H1 (cell line): Measurements from ENCODE around the gene TRIM14. TPM values are rescaled to one million over a fixed set of nuclear protein-coding genes. Genes with fewer than 3 reads are reported as not detected.

Experiments
- CTCF ChIA-PET: fragments of 300-600 bp; sonication (Branson Sonifier 250); formaldehyde crosslinking; loops from one replicate; lab custom pipeline; 2021; ENCODE audit not compliant: partially characterized antibody; lab: Charles Lee
- POLR2A ChIA-PET: fragments of 300-600 bp; sonication (Branson Sonifier 250); formaldehyde crosslinking; loops from one replicate; lab custom pipeline; 2021; ENCODE audit warnings: inconsistent platforms; ENCODE audit not compliant: partially characterized antibody; lab: Charles Lee
- DNase-seq, 2 experiments: peaks; one replicate each; pipeline versions ENCODE4 v3.0.0 to v3.0.0-alpha.2; 2010 to 2022; ENCODE audit warnings: low spot score in 2 of 2, low read depth in 1 of 2, mixed read lengths in 1 of 2
- FAIRE-seq: peaks from 2 replicates; lab custom pipeline; 2011; peaks lifted over from hg19 to GRCh38; lab: Jason Lieb, UNC
- H2AFZ ChIP-seq: 2 replicates; pipeline ENCODE4 v1.8.1; 2012; ENCODE audit warnings: low read length, inconsistent platforms
- H2AK5ac ChIP-seq: 2 replicates; pipeline ENCODE4 v1.6.1; 2013; ENCODE audit warnings: low read depth, low read length
- H2BK120ac ChIP-seq: replicated peaks from 2 replicates; pipeline ENCODE3; 2013; ENCODE audit warnings: low read depth, low read length, inconsistent platforms
- H2BK12ac ChIP-seq: 2 replicates; pipeline ENCODE4 v1.6.1; 2013; ENCODE audit warnings: low read depth, low read length
- H2BK15ac ChIP-seq: 2 replicates; pipeline ENCODE4 v1.6.1; 2013; ENCODE audit warnings: low read length
- H2BK20ac ChIP-seq: 2 replicates; pipeline ENCODE4 v1.6.1; 2013; ENCODE audit warnings: low read length
- H2BK5ac ChIP-seq: 2 replicates; pipeline ENCODE4 v1.6.1; 2013; ENCODE audit warnings: low read depth, low read length
- H3K14ac ChIP-seq: 2 replicates; pipeline ENCODE4 v1.6.1; 2013; ENCODE audit warnings: inconsistent platforms; ENCODE audit not compliant: insufficient read length
- H3K18ac ChIP-seq: 2 replicates; pipeline ENCODE4 v1.6.1; 2013; ENCODE audit warnings: low read length; ENCODE audit errors: extremely low read depth
- H3K23ac ChIP-seq: 2 replicates; pipeline ENCODE4 v1.6.1; 2013; ENCODE audit warnings: inconsistent platforms; ENCODE audit not compliant: insufficient read length
- H3K23me2 ChIP-seq: 2 replicates; pipeline ENCODE4 v1.6.1; 2013; ENCODE audit warnings: low read depth, low read length
- H3K27ac ChIP-seq: 2 replicates; pipeline ENCODE4 v1.6.1; 2011; ENCODE audit warnings: low read depth, low read length, inconsistent platforms
- H3K27me3 ChIP-seq, 4 experiments: replicated peaks in 1 of 4; 1 replicate in 1 of 4; 2 replicates in 3 of 4; pipeline versions ENCODE4 v1.6.1 to v1.8.1; 2011 to 2013; ENCODE audit warnings: low read length in 3 of 4, mild to moderate bottlenecking in 3 of 4, inconsistent platforms in 2 of 4, mixed read lengths in 2 of 4, moderate library complexity in 1 of 4; ENCODE audit not compliant: control insufficient read depth in 3 of 4, insufficient read depth in 3 of 4; ENCODE audit errors: extremely low read depth in 1 of 4
- H3K36me3 ChIP-seq, 4 experiments: 2 replicates each; pipeline versions ENCODE4 v1.6.1 to v1.8.1; 2011 to 2013; ENCODE audit warnings: mild to moderate bottlenecking in 4 of 4, low read length in 3 of 4, moderate library complexity in 2 of 4, control low read depth in 1 of 4, inconsistent platforms in 1 of 4; ENCODE audit not compliant: insufficient read depth in 4 of 4, control insufficient read depth in 2 of 4
- H3K4ac ChIP-seq: replicated peaks from 2 replicates; pipeline ENCODE3; 2013; ENCODE audit warnings: low read length, low read depth, mixed read lengths, inconsistent platforms; ENCODE audit not compliant: insufficient read length
- H3K4me1 ChIP-seq, 4 experiments: replicated peaks in 1 of 4; 1 replicate in 1 of 4; 2 replicates in 3 of 4; pipeline versions ENCODE4 v1.6.1 to v1.8.1; 2011 to 2013; ENCODE audit warnings: low read length in 3 of 4, inconsistent platforms in 2 of 4, mixed read lengths in 1 of 4; ENCODE audit not compliant: insufficient read depth in 4 of 4, control insufficient read depth in 3 of 4
- H3K4me2 ChIP-seq, 2 experiments: 2 replicates each; pipeline versions ENCODE4 v1.6.1 to v1.8.1; 2011 to 2013; ENCODE audit warnings: low read depth in 2 of 2, low read length in 2 of 2, control low read depth in 1 of 2, inconsistent platforms in 1 of 2, mild to moderate bottlenecking in 1 of 2; ENCODE audit not compliant: insufficient read depth in 1 of 2
- H3K4me3 ChIP-seq, 4 experiments: fragments of 200-600, 300-600 bp in 1 of 4; sonication (generic), shearing (Covaris generic), sonication (Bioruptor Twin) in 1 of 4; 2 replicates each; pipeline versions ENCODE4 v1.5.1 to v1.8.1; 2011 to 2016; ENCODE audit warnings: low read length in 4 of 4, low read depth in 3 of 4, control low read depth in 2 of 4, inconsistent platforms in 2 of 4, mild to moderate bottlenecking in 2 of 4, mixed read lengths in 1 of 4, moderate library complexity in 1 of 4; ENCODE audit not compliant: insufficient read depth in 2 of 4; ENCODE audit errors: extremely low read depth in 1 of 4
- H3K56ac ChIP-seq: replicated peaks from 2 replicates; pipeline ENCODE3; 2013; ENCODE audit warnings: low read depth, mild to moderate bottlenecking, mixed read lengths, low read length, inconsistent platforms; ENCODE audit not compliant: insufficient read length
- H3K79me1 ChIP-seq: 2 replicates; pipeline ENCODE4 v1.6.1; 2013; ENCODE audit warnings: low read depth, low read length, control low read depth
- H3K79me2 ChIP-seq, 2 experiments: 2 replicates each; pipeline versions ENCODE4 v1.6.1 to v1.8.1; 2012 to 2013; ENCODE audit warnings: low read length in 2 of 2, mild to moderate bottlenecking in 2 of 2, inconsistent platforms in 1 of 2; ENCODE audit not compliant: insufficient read depth in 2 of 2, control insufficient read depth in 1 of 2
- H3K9ac ChIP-seq, 4 experiments: replicated peaks in 1 of 4; 1 replicate in 1 of 4; 2 replicates in 3 of 4; pipeline versions ENCODE4 v1.6.1 to v1.8.1; 2011 to 2013; ENCODE audit warnings: low read depth in 3 of 4, low read length in 3 of 4, control low read depth in 2 of 4, mild to moderate bottlenecking in 2 of 4, moderate library complexity in 2 of 4, inconsistent platforms in 1 of 4; ENCODE audit errors: extremely low read depth in 1 of 4
- H3K9me3 ChIP-seq, 2 experiments: 2 replicates each; pipeline versions ENCODE4 v1.6.1 to v1.8.1; 2012 to 2013; ENCODE audit warnings: mild to moderate bottlenecking in 2 of 2, moderate library complexity in 2 of 2, control low read depth in 1 of 2, inconsistent platforms in 1 of 2, low read depth in 1 of 2, low read length in 1 of 2, mixed read lengths in 1 of 2; ENCODE audit not compliant: insufficient read depth in 2 of 2
- H4K20me1 ChIP-seq, 2 experiments: replicated peaks in 1 of 2; 2 replicates each; pipeline versions ENCODE3 to v1.8.1; 2011 to 2013; ENCODE audit warnings: inconsistent platforms in 2 of 2, low read length in 2 of 2, mild to moderate bottlenecking in 1 of 2; ENCODE audit not compliant: insufficient read depth in 2 of 2, control insufficient read depth in 1 of 2
- H4K5ac ChIP-seq: 2 replicates; pipeline ENCODE4 v1.6.1; 2013; ENCODE audit warnings: low read length, low read depth, mixed read lengths, inconsistent platforms; ENCODE audit not compliant: insufficient read length
- H4K8ac ChIP-seq: 2 replicates; pipeline ENCODE4 v1.8.0; 2013; ENCODE audit warnings: mild to moderate bottlenecking, moderate library complexity, low read length, inconsistent platforms; ENCODE audit not compliant: insufficient read depth; ENCODE audit errors: extremely low read depth
- H4K91ac ChIP-seq: replicated peaks from 2 replicates; pipeline ENCODE3; 2013; ENCODE audit warnings: low read length, mixed read lengths, inconsistent platforms; ENCODE audit not compliant: insufficient read length
- EGR1 ChIP-seq: IDR thresholded peaks from 2 replicates; pipeline ENCODE4 v1.6.1; 2011; ENCODE audit warnings: low read depth, low read length, borderline replicate concordance
- EP300 ChIP-seq, 2 experiments: IDR thresholded peaks; 1 replicate in 1 of 2; 2 replicates in 1 of 2; pipeline ENCODE4 v1.6.1; 2011 to 2012; ENCODE audit warnings: low read depth in 2 of 2, low read length in 2 of 2, mild to moderate bottlenecking in 2 of 2, borderline replicate concordance in 1 of 2, inconsistent platforms in 1 of 2, moderate library complexity in 1 of 2
- EZH2 ChIP-seq: fragments of 200-600 bp; sonication (generic); IDR thresholded peaks from 2 replicates; pipeline ENCODE4 v1.7.1; 2012; ENCODE audit warnings: low read depth, mild to moderate bottlenecking, moderate library complexity, low read length, inconsistent platforms; ENCODE audit not compliant: severe bottlenecking
- KDM1A ChIP-seq: fragments of 200-600, 300-600 bp; sonication (generic); IDR thresholded peaks from 2 replicates; pipeline ENCODE4 v1.7.1; 2016; ENCODE audit warnings: mild to moderate bottlenecking, low read length, borderline replicate concordance
- PHF8 ChIP-seq: fragments of 200-600 bp; sonication (generic); conservative IDR thresholded peaks from 2 replicates; pipeline ENCODE4 v1.7.1; 2012; ENCODE audit warnings: low read depth, mild to moderate bottlenecking, inconsistent platforms, low read length, moderate library complexity
- RAD21 ChIP-seq, 2 experiments: IDR thresholded peaks in 1 of 2; conservative IDR thresholded peaks in 1 of 2; 2 replicates each; pipeline ENCODE4 v1.6.1; 2011; ENCODE audit warnings: low read depth in 2 of 2, low read length in 2 of 2, improper control_type of control experiment in 1 of 2, inconsistent platforms in 1 of 2, mild to moderate bottlenecking in 1 of 2, moderate library complexity in 1 of 2
- RNF2 ChIP-seq: fragments of 200-900, 300-1000 bp; sonication (generic); IDR thresholded peaks from 2 replicates; pipeline ENCODE4 v1.7.1; 2016; ENCODE audit warnings: borderline replicate concordance, low read depth, mild to moderate bottlenecking, antibody characterized with exemption, low read length; ENCODE audit not compliant: poor library complexity, severe bottlenecking; ENCODE audit errors: missing control alignments
- SAP30 ChIP-seq: fragments of 300-600 bp; sonication (generic); IDR thresholded peaks from 2 replicates; pipeline ENCODE4 v1.7.1; 2012; ENCODE audit warnings: low read length, moderate library complexity, mild to moderate bottlenecking, inconsistent platforms; ENCODE audit not compliant: insufficient read depth, insufficient replicate concordance
- SUZ12 ChIP-seq: fragments of 200-600 bp; sonication (generic); IDR thresholded peaks from 2 replicates; pipeline ENCODE4 v1.6.1; 2012; ENCODE audit warnings: mild to moderate bottlenecking, inconsistent platforms, low read length, moderate library complexity, mixed read lengths
- TAF1 ChIP-seq: IDR thresholded peaks from 2 replicates; pipeline ENCODE4 v1.6.1; 2011; ENCODE audit warnings: mild to moderate bottlenecking, low read depth, low read length
- YY1 ChIP-seq: IDR thresholded peaks from 2 replicates; pipeline ENCODE4 v1.6.1; 2011; ENCODE audit warnings: low read depth, mild to moderate bottlenecking, low read length
- WGBS, 2 experiments: shearing (Covaris generic) in 1 of 2; methylation state at CpG; one replicate each; pipeline versions ENCODE4 v1.1.6 to v1.1.7; 2013 to 2015; ENCODE audit warnings: low lambda C conversion rate in 2 of 2, mixed read lengths in 2 of 2, inconsistent platforms in 1 of 2, low coverage in 1 of 2, missing lambda C conversion rate in 1 of 2; ENCODE audit not compliant: insufficient replicate concordance in 2 of 2, insufficient coverage in 1 of 2, insufficient read length in 1 of 2; ENCODE audit errors: extremely low coverage in 1 of 2, missing lambda C conversion rate in 1 of 2; 5-methylcytosine and 5-hydroxymethylcytosine counted together
- polyA plus RNA-seq, 7 experiments: library from polyadenylated mRNA; depleted of rRNA in 3 of 7; stranded (reverse) in 5 of 7; unstranded in 2 of 7; fragments of >200 nt in 5 of 7; fragments of 200-250 nt in 2 of 7; gene quantifications; 1 replicate in 5 of 7; 2 replicates in 1 of 7; 4 replicates in 1 of 7; pipeline versions ENCODE4 v1.2.1 to v1.2.3, GENCODE V29; 2011 to 2013; ENCODE audit warnings: missing spikeins in 2 of 7, mixed read lengths in 2 of 7
- total RNA-seq: library from RNA; stranded (reverse); fragmentation: NEBNext Ultra II Directional; extraction: Animal tissue kit (Norgen Biotek cat#: 25700); gene quantifications from 2 replicates; pipeline ENCODE4 v1.2.1, GENCODE V29; 2021

The TRIM14 gene
- total and polyA plus RNA-seq, 2 of the 8 experiments (the other 6 are each of a cell fraction or from before 2014, with no cell fraction given): 9.2 to 19.4 TPM

GRCh38 chr9:98142182-98142907 is 23.3 kb upstream of the TRIM14 start:
- Histone ChIP-seq H2BK120ac (no peak overlapping the region), H4K20me1 (peaks cover 0 to 2% of the 10 kb centered on the region in 2 experiments), H2BK5ac (no peak overlapping the region), H3K36me3 (no peaks in the 10 kb centered on the region; a peak in 1 of 8 replicates), H3K23ac (no peak overlapping the region), H4K91ac (no peak overlapping the region), H3K9ac (no peak overlapping the region), H2AK5ac (no peak overlapping the region), H3K23me2 (no peaks in the 10 kb centered on the region), H3K27me3 (no peaks in the 10 kb centered on the region), H4K5ac (no peak overlapping the region), H3K18ac (0 out of 2 replicates have a peak overlapping the region, but pooled peaks have one; percentile 48), H2AFZ (no peak overlapping the region), H2BK15ac (no peak overlapping the region), H4K8ac (peak overlapping the region; percentile 79; the same call in 1 of the 2 replicates), H3K56ac (no peak overlapping the region), H3K4ac (no peak overlapping the region), H3K14ac (no peak overlapping the region), H3K79me2 (no peaks in the 10 kb centered on the region), H2BK12ac (no peak overlapping the region), H3K4me3 (no peak overlapping the region), H3K4me1 (peaks cover 0 to 3% (median 0%) of the 10 kb centered on the region in 4 experiments; a peak in 2 of 7 replicates), H3K9me3 (no peaks in the 10 kb centered on the region), H3K4me2 (no peak overlapping the region), H2BK20ac (no peak overlapping the region), H3K27ac (no peak overlapping the region), H3K79me1 (no peaks in the 10 kb centered on the region)
- DNase-seq (no peak), FAIRE-seq (no peak)
- 82% methylated on average over 12 of the region's 13 CpGs; no CpG with 5 or more reads in 1 of the 2 experiments for WGBS, 2 experiments
- ChIA-PET POLR2A (no interaction called here), CTCF (interaction anchor here (0.9 to 1.9 kb wide), 8 partner anchors 9 to 68 kb away, joined by 3 to 5 read pairs (median 4); no protein-coding TSS in a partner anchor)
- TF ChIP-seq TAF1 (no peak), YY1 (no peak), EZH2 (no peak), RAD21 (IDR thresholded peaks at IDR 0.05 in 1 of 2, conservative IDR thresholded peaks at IDR 0.05 in 1 of 2; ENCODE audit: low read depth in 2 of 2, low read length in 2 of 2) (no peak), KDM1A (no peak), PHF8 (no peak), SUZ12 (no peak), EGR1 (no peak), RNF2 (no peak), EP300 (IDR thresholded peaks at IDR 0.05; ENCODE audit: borderline replicate concordance in 1 of 2, low read depth in 2 of 2, low read length in 2 of 2) (no peak), SAP30 (no peak)
